ENCODE results near the gene GAS7. TPM values are rescaled to one million over a fixed set of nuclear protein-coding genes. Genes with fewer than 3 reads are reported as not detected.

GAS7 gene
- total RNA-seq, 1 experiment from 2014 or later, result 6.0 TPM

DNA sequence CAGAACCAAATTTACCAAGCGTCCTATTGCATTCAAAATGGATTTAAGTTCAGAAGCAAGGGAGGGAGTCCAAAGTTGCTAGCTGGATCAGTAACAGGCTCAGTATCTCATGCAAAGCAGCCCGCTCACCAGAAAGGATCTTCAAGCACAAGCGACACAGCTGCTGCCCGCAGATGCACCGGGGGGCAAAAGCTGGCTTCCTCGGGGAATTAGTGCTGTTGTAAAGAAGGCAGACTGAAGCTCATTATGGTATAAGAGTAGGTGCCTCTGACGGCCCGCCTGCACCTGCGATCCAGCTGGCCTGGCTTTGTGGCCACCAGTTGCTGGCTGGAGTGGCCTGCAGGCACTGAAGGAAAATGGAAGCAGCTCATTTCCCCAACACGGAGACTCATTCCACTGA, 165.0 kb downstream of the GAS7 start:
- no peak overlapping the region for H3K14ac ChIP-seq (ENCODE audit: insufficient read depth, low read length)
- peaks cover 13 to 14% of the 10 kb centered on the region in 2 experiments for H3K4me1 Mint-ChIP-seq
- no peak overlapping the region for H2AK5ac ChIP-seq (ENCODE audit: insufficient read length, low read length)
- no CpG with 5 or more reads among the region's 10 CpGs for WGBS (ENCODE audit: extremely low coverage, insufficient read length, low lambda C conversion rate)
- TF ChIP-seq CTCF (conservative IDR thresholded peaks at IDR 0.05), result no peak
- no peak overlapping the region for H2BK5ac ChIP-seq (ENCODE audit: insufficient read length, low read length)
- no peak overlapping the region for H3K4me3 Mint-ChIP-seq
- 0 out of 2 replicates have a peak, but pooled peaks cover 2% of the 10 kb centered on the region for H3K4me1 ChIP-seq (ENCODE audit: insufficient read depth, low read length)
- no peak overlapping the region for H3K18ac ChIP-seq (ENCODE audit: insufficient read length, low read depth, low read length)
- DNase-seq, result no peak
- H3K27me3 Mint-ChIP-seq (ENCODE audit: low read depth), result peaks cover 2% of the 10 kb centered on the region; the same call in 1 of the 2 replicates
- H3K9me3 ChIP-seq (ENCODE audit: control insufficient read depth, low read depth, low read length), result no peaks in the 10 kb centered on the region
- no peaks in the 10 kb centered on the region for H3K9me3 Mint-ChIP-seq
- H3K79me1 ChIP-seq (ENCODE audit: insufficient read depth, low read depth, low read length, poor library complexity, severe bottlenecking), result no peaks in the 10 kb centered on the region
- H2BK20ac ChIP-seq (ENCODE audit: low read depth, low read length, poor library complexity, severe bottlenecking), result no peak overlapping the region
- no peak overlapping the region for H3K56ac ChIP-seq (ENCODE audit: insufficient read length, low read depth, low read length)
- H2BK120ac ChIP-seq (ENCODE audit: low read depth, low read length, poor library complexity, severe bottlenecking), result no peak overlapping the region
- no peak overlapping the region for H3K4ac ChIP-seq (ENCODE audit: low read depth, low read length)
- H4K91ac ChIP-seq (ENCODE audit: insufficient read length, low read depth, low read length), result no peak overlapping the region
- no peak overlapping the region for H2AFZ ChIP-seq (ENCODE audit: low read length)
- H3K4me2 ChIP-seq (ENCODE audit: insufficient read depth, insufficient read length, low read length), result no peak overlapping the region
- no peaks in the 10 kb centered on the region for H3K23me2 ChIP-seq (ENCODE audit: insufficient read length, low read depth, low read length, poor library complexity, severe bottlenecking)
- no peak overlapping the region for H2BK12ac ChIP-seq (ENCODE audit: insufficient read length, low read depth, low read length)
- H2BK15ac ChIP-seq (ENCODE audit: low read depth, low read length), result no peak overlapping the region
- peak overlapping the region in 1 of 3 experiments; percentile 79; a peak in 1 of 7 replicates for H3K27ac Mint-ChIP-seq
- no peak overlapping the region for H4K5ac ChIP-seq (ENCODE audit: insufficient read length, low read depth, low read length)
- no peak overlapping the region for H3K23ac ChIP-seq (ENCODE audit: insufficient read length, low read depth, low read length)
- H3K79me2 ChIP-seq (ENCODE audit: insufficient read depth, low read length), result no peaks in the 10 kb centered on the region
- no peaks in the 10 kb centered on the region for H3K27me3 ChIP-seq (ENCODE audit: insufficient read depth, low read length)
- H3K9ac ChIP-seq (ENCODE audit: extremely low read depth, insufficient read length, low read length), result no peak overlapping the region
- no peaks in the 10 kb centered on the region; a peak in 1 of 7 replicates for H3K36me3 Mint-ChIP-seq (ENCODE audit: insufficient read depth in 1 of 3, low read depth in 3 of 3)
- H4K20me1 ChIP-seq (ENCODE audit: control insufficient read depth, insufficient read depth, insufficient read length), result no peaks in the 10 kb centered on the region
- no peak overlapping the region for H3T11ph ChIP-seq (ENCODE audit: low read length)
- no peak overlapping the region for H4K8ac ChIP-seq (replicated peaks; ENCODE audit: insufficient read length, low read depth, low read length)
- no peak overlapping the region for H3K27ac ChIP-seq (ENCODE audit: insufficient read length, low read depth, low read length)
